Muscle of arm (tissue), 12 donors: ENCODE data around the gene SLC16A1. TPM values are rescaled to one million over a fixed set of nuclear protein-coding genes. Genes with fewer than 3 reads are reported as not detected.
"Not testable (repeated sequence)": the region's sequence is repeated elsewhere in the genome, so short reads cannot be mapped to it uniquely, and the experiment has no call there.

ENCODE experiments used
- DNase-seq: peaks from one replicate; pipeline ENCODE4 v3.0.0-alpha.2; 2013
- polyA plus RNA-seq, 12 donors: library from polyadenylated mRNA; unstranded; fragments of 120-200 nt; gene quantifications; one replicate each; pipeline ENCODE4 v1.2.1, GENCODE V29; 2013; ENCODE audit not compliant: insufficient read length in 12 of 12

Gene SLC16A1
- polyA plus RNA-seq, 12 donors = 29.9 to 180 (median 44.5) TPM

- no peak for DNase-seq
Measured at GRCh38 chr1:112929979-112930378, 26.0 kb downstream of the SLC16A1 start.

DNA sequence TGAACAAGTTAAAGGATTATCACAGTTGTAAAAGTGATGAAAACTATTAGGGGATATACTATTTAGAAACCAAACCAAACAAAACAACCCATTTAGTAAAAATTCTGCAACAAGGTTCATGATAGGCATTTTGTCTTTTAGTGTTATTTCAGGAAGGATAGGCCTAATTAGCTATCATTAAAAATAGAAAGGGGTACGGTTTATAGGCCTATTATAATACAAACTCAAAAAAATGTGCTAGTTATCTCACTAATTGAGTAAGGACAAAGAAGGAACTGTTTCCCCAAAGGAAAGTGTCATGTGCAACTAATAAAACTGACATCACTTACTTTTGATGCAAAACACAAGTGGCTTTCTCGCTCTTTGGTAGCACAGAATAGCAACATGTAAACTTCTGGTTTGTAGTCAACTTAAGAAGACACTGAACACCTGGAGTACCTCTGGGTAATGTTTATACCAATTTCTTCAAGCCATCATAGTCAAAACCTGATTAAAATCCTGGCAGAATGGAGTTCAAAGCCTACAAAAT, 28.5 kb downstream of the SLC16A1 start:
- no peak for DNase-seq

GRCh38 chr1:112926858-112927257, 29.1 kb downstream of the SLC16A1 start:
- no peak for DNase-seq

DNA sequence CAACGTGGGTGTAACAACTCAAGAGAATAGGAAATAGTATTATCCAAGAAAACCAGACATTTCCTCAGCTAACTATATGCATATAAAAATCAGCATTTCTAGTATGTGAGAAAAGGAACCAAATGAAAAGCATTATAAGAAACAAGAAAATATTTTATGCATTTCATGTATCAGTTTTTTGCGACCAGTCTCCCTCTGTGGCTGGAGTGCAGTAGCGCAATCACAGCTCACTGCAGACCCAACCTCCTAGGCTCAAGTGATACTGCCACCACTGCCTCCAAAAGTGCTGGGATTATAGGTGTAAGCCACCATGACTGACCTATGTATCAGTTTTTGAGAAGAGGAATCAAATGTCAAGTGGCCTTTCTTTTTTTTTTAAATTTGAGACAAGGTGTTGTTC, 31.0 kb downstream of the SLC16A1 start:
- no peak for DNase-seq

DNA sequence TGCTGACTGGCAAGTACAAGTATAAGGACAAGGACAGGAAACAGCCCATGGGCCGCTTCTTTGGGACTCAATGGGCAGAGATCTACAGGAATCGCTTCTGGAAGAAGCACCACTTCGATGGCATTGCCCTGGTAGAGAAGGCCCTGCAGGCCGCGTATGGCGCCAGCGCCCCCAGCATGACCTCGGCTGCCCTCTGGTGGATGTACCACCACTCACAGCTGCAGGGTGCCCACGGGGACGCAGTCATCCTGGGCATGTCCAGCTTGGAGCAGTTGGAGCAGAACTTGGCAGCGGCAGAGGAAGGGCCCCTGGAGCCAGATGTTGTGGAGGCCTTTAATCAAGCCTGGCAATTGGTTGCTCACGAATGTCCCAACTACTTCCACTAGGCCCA, 32.0 kb downstream of the SLC16A1 start:
- no peak for DNase-seq

GRCh38 chr1:112923234-112923958, 32.6 kb downstream of the SLC16A1 start:
- no peak for DNase-seq

- no peak for DNase-seq
Measured at GRCh38 chr1:112911506-112912220, 44.3 kb downstream of the SLC16A1 start.

DNA sequence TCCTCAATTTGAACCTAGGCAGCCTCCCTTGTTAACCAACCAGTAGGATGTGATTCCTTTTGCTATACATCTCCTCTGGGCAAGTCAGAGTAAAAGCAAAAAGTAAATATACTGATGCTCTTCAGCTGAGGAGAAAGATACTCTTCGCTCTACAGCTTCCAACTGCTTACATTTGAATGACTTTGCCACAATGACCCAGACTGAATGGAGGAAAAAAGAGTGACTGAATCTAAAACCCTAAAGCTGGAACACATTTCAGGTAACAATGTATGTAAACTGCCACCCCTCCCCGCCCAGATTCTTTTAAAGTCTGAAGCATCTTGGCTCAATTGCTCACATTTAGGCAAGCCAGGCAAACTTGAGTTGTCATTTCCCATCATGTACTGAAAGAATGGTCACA, 46.1 kb downstream of the SLC16A1 start:
- no peak for DNase-seq

GRCh38 chr1:112906150-112906698, 49.8 kb downstream of the SLC16A1 start:
- no peak for DNase-seq

GRCh38 chr1:112905395-112906149, 50.4 kb downstream of the SLC16A1 start:
- DNase-seq = peak; percentile 28

GRCh38 chr1:112904831-112905261, 51.1 kb downstream of the SLC16A1 start:
- no peak for DNase-seq

DNA sequence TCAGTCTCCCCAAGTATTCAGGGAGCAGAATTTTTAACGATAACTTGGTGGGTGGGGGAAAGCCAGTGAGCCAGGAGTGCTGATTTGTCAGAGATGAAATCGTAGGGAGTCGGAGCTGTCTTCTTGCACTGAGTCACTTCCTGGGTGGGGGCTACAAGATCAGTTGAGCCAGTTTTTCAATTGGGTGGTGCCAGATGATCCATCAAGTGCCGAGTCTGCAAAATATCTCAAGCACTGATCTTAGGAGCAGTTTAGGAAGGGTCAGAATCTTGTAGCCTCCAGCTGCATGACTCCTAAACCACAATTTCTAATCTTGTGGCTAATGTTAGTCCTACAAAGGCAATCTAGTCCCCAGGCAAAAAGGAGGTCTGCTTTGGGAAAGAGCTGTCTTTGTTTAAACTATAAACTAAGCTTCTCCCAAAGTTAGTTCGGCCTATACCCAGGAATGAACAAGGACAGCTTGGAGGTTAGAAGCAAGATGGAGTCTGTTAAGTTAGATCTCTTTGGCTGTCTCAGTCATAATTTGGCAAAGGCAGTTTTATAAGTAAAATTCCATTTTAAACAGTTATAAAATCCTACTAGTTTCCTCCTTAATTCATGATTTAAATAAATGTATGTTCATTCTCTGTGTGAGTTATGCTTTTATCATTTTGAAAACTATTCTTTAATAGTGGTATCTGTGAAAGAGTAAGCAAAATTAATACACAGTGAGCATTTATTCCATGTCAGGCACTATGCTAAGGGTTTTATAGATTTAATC, 51.7 kb downstream of the SLC16A1 start:
- DNase-seq = no peak

- DNase-seq = no peak
Measured at GRCh38 chr1:112902221-112902620, 53.8 kb downstream of the SLC16A1 start.

GRCh38 chr1:112901387-112901786, 54.6 kb downstream of the SLC16A1 start:
- DNase-seq = no peak

GRCh38 chr1:112896783-112897182, 59.2 kb downstream of the SLC16A1 start:
- no peak for DNase-seq

DNA sequence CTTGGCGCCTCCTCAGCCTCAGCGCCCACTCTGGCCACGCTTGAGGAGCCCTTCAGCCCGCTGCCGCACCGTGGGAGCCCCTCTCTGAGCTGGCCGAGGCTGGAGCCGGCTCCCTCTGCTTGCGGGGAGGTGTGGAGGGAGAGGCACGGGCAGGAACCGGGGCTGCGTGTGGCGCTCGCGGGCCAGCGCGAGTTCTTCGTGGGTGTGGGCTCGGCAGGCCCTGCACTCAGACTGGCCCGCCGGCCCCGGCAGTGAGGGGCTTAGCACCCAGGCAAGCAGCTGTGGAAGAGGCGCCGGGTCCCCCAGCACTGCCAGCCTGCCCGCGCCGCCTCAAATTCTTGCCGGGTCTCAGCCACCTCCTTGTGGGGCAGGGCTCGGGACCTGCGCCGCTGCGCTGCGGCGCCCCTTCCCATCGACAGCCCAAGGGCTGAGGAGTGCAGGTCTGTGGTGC, 61.4 kb downstream of the SLC16A1 start:
- no peak for DNase-seq

- no peak for DNase-seq
Measured at GRCh38 chr1:112894010-112894292, 62.0 kb downstream of the SLC16A1 start.

GRCh38 chr1:112893288-112894009, 62.5 kb downstream of the SLC16A1 start:
- no peak for DNase-seq

DNA sequence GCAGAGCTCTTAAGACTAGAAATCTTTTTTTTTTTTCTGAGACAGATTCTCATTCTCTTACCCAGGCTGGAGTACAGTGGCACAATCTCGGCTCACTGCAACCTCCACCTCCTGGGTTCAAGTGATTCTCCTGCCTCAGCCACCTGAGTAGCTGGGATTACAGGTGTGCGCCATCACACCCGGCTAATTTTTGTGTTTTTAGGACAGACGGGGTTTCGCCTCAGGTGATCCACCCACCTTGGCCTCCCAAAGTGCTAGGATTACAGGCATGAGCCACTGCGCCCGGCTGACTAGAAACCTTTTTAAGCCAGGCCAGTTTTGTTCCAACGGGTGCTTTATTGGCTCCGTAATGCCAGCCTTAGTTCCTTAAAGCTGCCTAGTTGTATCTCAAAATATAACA, 66.1 kb downstream of the SLC16A1 start:
- not testable (repeated sequence) for DNase-seq

- DNase-seq = no peak
Measured at GRCh38 chr1:112889052-112889768, 66.8 kb downstream of the SLC16A1 start.
